GM11168 (cell line): ENCODE data around the gene CREM.
"Not testable (repeated sequence)": the region's sequence is repeated elsewhere in the genome, so short reads cannot be mapped to it uniquely, and the experiment has no call there.

Experiments used
- in situ Hi-C: fragments of 300-500 bp; cut with MboI; formaldehyde crosslinking; loops from one replicate; pipeline ENCODE4 v1.12.0; 2022; ENCODE audit warnings: low sequenced_read_pairs; ENCODE audit not compliant: unreplicated experiment

Gene CREM

GRCh38 chr10:35216303-35216905, 89.8 kb downstream of the CREM start:
- in situ Hi-C loops = no loop called here

GRCh38 chr10:35216956-35217355, 90.3 kb downstream of the CREM start:
- in situ Hi-C loops = not testable (repeated sequence)

GRCh38 chr10:35217455-35217854, 90.8 kb downstream of the CREM start:
- in situ Hi-C loops = no loop called here

GRCh38 chr10:35218339-35218955, 91.8 kb downstream of the CREM start:
- in situ Hi-C loops = no loop called here

- in situ Hi-C loops = no loop called here
Measured at GRCh38 chr10:35219292-35219691, 92.6 kb downstream of the CREM start.

- in situ Hi-C loops = no loop called here
Measured at GRCh38 chr10:35219891-35220890, 93.5 kb downstream of the CREM start.

- in situ Hi-C loops = no loop called here
Measured at GRCh38 chr10:35223016-35223415, 96.4 kb downstream of the CREM start.

- in situ Hi-C loops = no loop called here
Measured at GRCh38 chr10:35224045-35224740, 97.5 kb downstream of the CREM start.

- in situ Hi-C loops = no loop called here
Measured at GRCh38 chr10:35225204-35225603, 98.6 kb downstream of the CREM start.

- in situ Hi-C loops = no loop called here
Measured at GRCh38 chr10:35226507-35226906, 99.9 kb downstream of the CREM start.

- in situ Hi-C loops = no loop called here
Measured at GRCh38 chr10:35228058-35228457, 101.4 kb downstream of the CREM start.

- in situ Hi-C loops = loop anchor here (10.0 kb wide), 1 partner anchor 333 kb away; no protein-coding TSS in a partner anchor
Measured at GRCh38 chr10:35231646-35232045, 105.0 kb downstream of the CREM start.

GRCh38 chr10:35232527-35232926, 105.9 kb downstream of the CREM start:
- in situ Hi-C loops = loop anchor here (10.0 kb wide), 1 partner anchor 332 kb away; no protein-coding TSS in a partner anchor

GRCh38 chr10:35234073-35234472, 107.4 kb downstream of the CREM start:
- in situ Hi-C loops = loop anchor here (10.0 kb wide), 1 partner anchor 331 kb away; no protein-coding TSS in a partner anchor

- in situ Hi-C loops = loop anchor here (10.0 kb wide), 1 partner anchor 328 kb away; no protein-coding TSS in a partner anchor
Measured at GRCh38 chr10:35236739-35237138, 110.1 kb downstream of the CREM start.

GRCh38 chr10:35237766-35238512, 111.3 kb downstream of the CREM start:
- in situ Hi-C loops = loop anchor here (10.0 kb wide), 1 partner anchor 327 kb away; no protein-coding TSS in a partner anchor

GRCh38 chr10:35244549-35244948, 117.9 kb downstream of the CREM start:
- in situ Hi-C loops = no loop called here

- in situ Hi-C loops = no loop called here
Measured at GRCh38 chr10:35246770-35247343, 120.2 kb downstream of the CREM start.
